GM10248 (cell line): ENCODE results near the gene PHACTR1.

ENCODE experiments used
- CTCF ChIA-PET: fragments of 300-600 bp; sonication (Branson Sonifier 250); formaldehyde crosslinking; extraction: SDS; loops from one replicate; lab custom pipeline; 2021; ENCODE audit warnings: antibody characterized with exemption; lab: Yijun Ruan, JAX
- POLR2A ChIA-PET: fragments of 350-650 bp; sonication (Branson Sonifier 250); formaldehyde crosslinking; extraction: SDS; loops from one replicate; lab custom pipeline; 2020; ENCODE audit warnings: antibody characterized with exemption; lab: Yijun Ruan, JAX
- DNase-seq: peaks from one replicate; pipeline ENCODE4 v3.0.0; 2012; ENCODE audit errors: extremely low spot score
- TF ChIP-seq, protein P1 (sequence below): IDR thresholded peaks from 2 replicates; pipeline ENCODE4 v1.5.1; 2012; ENCODE audit warnings: mild to moderate bottlenecking, low read depth; ENCODE audit errors: extremely low read depth, missing control alignments, control extremely low read depth

PHACTR1 gene

DNA sequence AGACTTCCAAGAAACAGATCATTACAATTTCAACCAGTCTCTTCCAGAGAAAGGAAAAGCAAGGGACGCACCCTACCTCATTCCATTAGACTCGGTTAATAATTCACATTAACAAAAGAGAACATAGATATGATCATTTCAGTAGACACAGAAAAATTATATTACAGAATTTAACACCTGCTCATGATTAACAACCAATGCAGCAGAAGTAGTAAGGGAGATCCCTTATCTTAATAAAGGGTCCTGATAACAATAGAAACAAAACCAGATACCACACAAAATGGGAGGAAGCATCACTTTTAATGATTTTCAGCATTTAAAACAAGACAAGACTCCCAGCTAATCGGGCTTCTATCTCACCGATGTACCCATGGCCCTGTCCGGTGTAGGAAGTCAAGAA is 396.8 kb downstream of the PHACTR1 start:
- no peak for DNase-seq
- ChIA-PET POLR2A (no interaction called here), CTCF (interaction anchor here (1.4 to 1.6 kb wide), 2 partner anchors 11 to 12 kb away, joined by 3 to 8 read pairs; no protein-coding TSS in a partner anchor)
- TF ChIP-seq, protein P1, sequence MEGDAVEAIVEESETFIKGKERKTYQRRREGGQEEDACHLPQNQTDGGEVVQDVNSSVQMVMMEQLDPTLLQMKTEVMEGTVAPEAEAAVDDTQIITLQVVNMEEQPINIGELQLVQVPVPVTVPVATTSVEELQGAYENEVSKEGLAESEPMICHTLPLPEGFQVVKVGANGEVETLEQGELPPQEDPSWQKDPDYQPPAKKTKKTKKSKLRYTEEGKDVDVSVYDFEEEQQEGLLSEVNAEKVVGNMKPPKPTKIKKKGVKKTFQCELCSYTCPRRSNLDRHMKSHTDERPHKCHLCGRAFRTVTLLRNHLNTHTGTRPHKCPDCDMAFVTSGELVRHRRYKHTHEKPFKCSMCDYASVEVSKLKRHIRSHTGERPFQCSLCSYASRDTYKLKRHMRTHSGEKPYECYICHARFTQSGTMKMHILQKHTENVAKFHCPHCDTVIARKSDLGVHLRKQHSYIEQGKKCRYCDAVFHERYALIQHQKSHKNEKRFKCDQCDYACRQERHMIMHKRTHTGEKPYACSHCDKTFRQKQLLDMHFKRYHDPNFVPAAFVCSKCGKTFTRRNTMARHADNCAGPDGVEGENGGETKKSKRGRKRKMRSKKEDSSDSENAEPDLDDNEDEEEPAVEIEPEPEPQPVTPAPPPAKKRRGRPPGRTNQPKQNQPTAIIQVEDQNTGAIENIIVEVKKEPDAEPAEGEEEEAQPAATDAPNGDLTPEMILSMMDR = no peak

- DNase-seq = no peak
- CTCF ChIA-PET = interaction anchor here (1.4 to 1.6 kb wide), 2 partner anchors 10 to 13 kb away, joined by 3 to 8 read pairs; no protein-coding TSS in a partner anchor
- TF ChIP-seq, protein P1 = no peak
Measured at GRCh38 chr6:13113981-13114593, 397.5 kb downstream of the PHACTR1 start.

DNA sequence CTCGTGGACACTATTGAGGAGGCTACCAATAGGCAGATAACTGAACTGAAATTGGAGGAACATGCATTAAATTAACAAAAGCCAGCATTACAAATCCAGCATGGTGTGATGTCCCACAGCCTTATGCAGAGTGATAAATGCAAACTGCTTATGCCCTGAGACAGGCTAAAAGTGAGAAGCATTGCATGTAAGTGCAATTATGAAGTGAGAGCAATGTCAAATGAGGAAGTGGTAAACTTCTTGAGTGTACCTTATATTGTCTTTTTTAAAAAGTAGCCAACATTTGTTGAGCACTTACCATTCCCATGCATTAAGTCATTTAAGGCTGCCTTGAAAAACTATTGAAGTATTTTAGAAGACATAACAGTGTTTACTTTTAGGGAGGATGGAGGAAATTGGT is 399.6 kb downstream of the PHACTR1 start:
- TF ChIP-seq, protein P1 = no peak
- CTCF ChIA-PET = no interaction called here
- POLR2A ChIA-PET = no interaction called here
- DNase-seq = no peak

More at GRCh38 chr6:13113981-13114593, 397.5 kb downstream of the PHACTR1 start:
- POLR2A ChIA-PET = no interaction called here

DNA sequence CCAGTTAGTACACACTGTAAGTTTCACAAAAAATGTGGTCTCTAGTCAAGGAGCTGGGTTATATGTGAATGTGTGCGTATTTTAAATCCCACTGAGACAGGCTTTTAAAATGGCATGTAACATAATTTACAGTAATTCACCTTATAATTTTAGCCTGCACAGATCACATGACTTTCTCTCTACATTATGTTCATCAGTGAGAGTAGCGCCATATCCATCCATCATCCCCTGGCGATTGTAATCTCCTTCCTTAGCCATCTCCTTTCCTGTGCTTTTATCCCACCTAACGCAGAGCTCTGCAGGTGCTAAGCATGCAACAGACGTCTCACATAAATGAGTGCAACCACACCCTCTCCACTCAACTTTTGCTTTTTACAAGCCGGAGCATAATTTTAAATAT is 401.0 kb downstream of the PHACTR1 start:
- ChIA-PET POLR2A (no interaction called here), CTCF (no interaction called here)
- TF ChIP-seq, protein P1 = no peak
- no peak for DNase-seq

GRCh38 chr6:13119549-13119948 is 403.0 kb downstream of the PHACTR1 start:
- no peak for DNase-seq
- ChIA-PET CTCF (interaction anchor here (1.4 kb wide), 1 partner anchor 27 kb away, joined by 3 read pairs; no protein-coding TSS in a partner anchor), POLR2A (no interaction called here)
- TF ChIP-seq, protein P1 = no peak

DNA sequence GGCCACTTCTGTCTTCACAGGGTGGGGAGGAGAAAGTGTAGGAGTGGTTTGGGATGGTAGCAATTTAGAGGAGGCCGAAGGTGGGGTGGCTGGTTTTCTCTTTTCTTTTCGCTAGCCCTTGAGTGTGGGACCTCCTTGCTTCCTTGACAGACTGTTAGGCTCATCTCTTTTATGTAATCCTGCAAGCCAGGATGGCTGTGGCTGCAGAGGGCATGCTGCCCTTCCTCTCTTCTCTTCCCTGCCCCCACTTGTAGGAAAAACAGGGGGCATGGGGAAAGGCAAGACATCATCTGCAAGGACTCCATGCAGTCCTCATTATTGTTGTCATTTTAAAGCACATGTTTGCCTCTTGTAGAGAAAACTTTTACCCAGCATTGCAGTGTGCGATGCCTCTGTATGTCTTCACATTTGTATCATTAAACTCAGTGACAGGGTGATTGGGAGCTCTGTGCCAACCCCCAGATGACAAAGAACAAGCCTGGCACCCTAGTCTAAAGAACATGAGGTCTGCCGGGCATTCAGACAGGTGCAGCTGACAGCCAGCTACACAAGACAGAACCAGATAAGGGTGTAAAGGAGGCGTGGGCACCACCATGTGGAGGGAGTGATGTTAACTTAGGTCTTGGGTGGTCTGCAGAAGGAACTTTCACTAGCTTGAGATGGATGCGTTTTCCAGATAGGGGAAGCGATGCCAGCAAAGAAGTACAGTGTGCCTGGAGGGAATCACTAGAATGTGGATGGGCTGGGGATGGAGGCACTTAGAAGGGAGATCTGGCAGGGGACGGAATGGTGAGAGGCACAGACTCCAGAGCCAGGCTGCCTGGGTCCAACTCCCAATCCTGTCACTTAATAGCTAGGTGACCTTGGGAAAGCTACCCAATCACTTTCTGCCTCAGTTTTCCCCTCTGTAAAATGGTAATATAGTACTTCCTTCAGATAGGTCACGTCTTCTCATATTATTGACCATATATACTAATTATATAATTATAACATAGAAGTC is 404.2 kb downstream of the PHACTR1 start:
- TF ChIP-seq, protein P1 = no peak
- ChIA-PET CTCF (interaction anchor here (1.0 kb wide), 1 partner anchor 10 kb away, joined by 4 read pairs; no protein-coding TSS in a partner anchor), POLR2A (interaction anchor here (0.5 kb wide), 1 partner anchor 147 kb away, joined by 4 read pairs; no protein-coding TSS in a partner anchor)
- DNase-seq = no peak
